HEK293T (cell line): ENCODE results near the gene UBXN6.

Source experiments
- CTCF ChIA-PET: fragments of 350-600 bp; formaldehyde crosslinking; extraction: SDS; loops from one replicate; lab custom pipeline; 2021; ENCODE audit warnings: antibody characterized with exemption, inconsistent platforms; lab: Yijun Ruan, JAX
- POLR2A ChIA-PET: fragments of 350-600 bp; formaldehyde crosslinking; extraction: SDS; loops from one replicate; lab custom pipeline; 2020; ENCODE audit warnings: antibody characterized with exemption, inconsistent platforms; lab: Yijun Ruan, JAX
- DNase-seq: peaks from one replicate; pipeline ENCODE4 v3.0.0; 2012; ENCODE audit warnings: mixed read lengths; ENCODE audit errors: extremely low spot score
- ARNT ChIP-seq: fragments of 450-650 bp; IDR thresholded peaks from 2 replicates; pipeline ENCODE4 v1.6.1; 2017; ENCODE audit warnings: mild to moderate bottlenecking
- BHLHE40 ChIP-seq: fragments of 450-650 bp; IDR thresholded peaks from 2 replicates; pipeline ENCODE4 v1.6.1; 2016; ENCODE audit warnings: mild to moderate bottlenecking, moderate library complexity, borderline replicate concordance
- CTBP1 ChIP-seq: fragments of 450-650 bp; IDR thresholded peaks from 2 replicates; pipeline ENCODE4 v1.6.1; 2016; ENCODE audit warnings: borderline replicate concordance
- ELF4 ChIP-seq: fragments of 450-650 bp; IDR thresholded peaks from 2 replicates; pipeline ENCODE4 v1.6.1; 2017; ENCODE audit warnings: antibody characterized with exemption
- FOXA1 ChIP-seq: fragments of 450-650 bp; IDR thresholded peaks from 2 replicates; pipeline ENCODE4 v1.6.1; 2016; ENCODE audit warnings: mild to moderate bottlenecking
- FOXK2 ChIP-seq: fragments of 450-650 bp; IDR thresholded peaks from 2 replicates; pipeline ENCODE4 v1.6.1; 2016; ENCODE audit warnings: mild to moderate bottlenecking
- FOXM1 ChIP-seq: fragments of 450-650 bp; IDR thresholded peaks from 2 replicates; pipeline ENCODE4 v1.6.1; 2017; ENCODE audit warnings: mild to moderate bottlenecking, borderline replicate concordance
- HDGF ChIP-seq: fragments of 450-650 bp; IDR thresholded peaks from 2 replicates; pipeline ENCODE4 v1.6.1; 2017; ENCODE audit warnings: antibody characterized with exemption, borderline replicate concordance
- L3MBTL2 ChIP-seq: fragments of 450-650 bp; conservative IDR thresholded peaks from 2 replicates; pipeline ENCODE4 v1.6.1; 2016; ENCODE audit warnings: mild to moderate bottlenecking
- LEF1 ChIP-seq: fragments of 450-650 bp; IDR thresholded peaks from 2 replicates; pipeline ENCODE4 v1.6.1; 2017; ENCODE audit warnings: mild to moderate bottlenecking, borderline replicate concordance
- NFRKB ChIP-seq: fragments of 450-650 bp; IDR thresholded peaks from 2 replicates; pipeline ENCODE4 v1.6.1; 2016; ENCODE audit warnings: mild to moderate bottlenecking, moderate library complexity
- PKNOX1 ChIP-seq: fragments of 450-650 bp; IDR thresholded peaks from 2 replicates; pipeline ENCODE4 v1.6.1; 2016
- SP1 ChIP-seq: fragments of 450-650 bp; IDR thresholded peaks from 2 replicates; pipeline ENCODE4 v1.6.1; 2017
- SUZ12 ChIP-seq: fragments of 450-650 bp; IDR thresholded peaks from 2 replicates; pipeline ENCODE4 v1.6.1; 2016; ENCODE audit warnings: mild to moderate bottlenecking
- TARDBP ChIP-seq: fragments of 450-650 bp; IDR thresholded peaks from 2 replicates; pipeline ENCODE4 v1.6.1; 2016
- ZNF384 ChIP-seq: fragments of 450-650 bp; IDR thresholded peaks from 2 replicates; pipeline ENCODE4 v1.6.1; 2016

The UBXN6 gene

GRCh38 chr19:4401769-4402170 is 55.8 kb downstream of the UBXN6 start:
- ChIA-PET POLR2A (interaction anchor here (0.6 to 1.5 kb wide), 18 partner anchors 8 to 315 kb away, joined by 3 to 20 read pairs (median 4); partner anchors contain the start of genes MPND and YJU2), CTCF (interaction anchor here (1.0 to 1.1 kb wide), 2 partner anchors 49 to 155 kb away, joined by 3 read pairs; partner anchors contain the start of gene YJU2)
- no peak for TF ChIP-seq FOXM1
- no peak for TF ChIP-seq SP1
- no peak for TF ChIP-seq HDGF
- no peak for TF ChIP-seq ELF4
- no peak for TF ChIP-seq FOXA1
- no peak for TF ChIP-seq TARDBP
- no peak for TF ChIP-seq ZNF384
- TF ChIP-seq LEF1: no peak
- TF ChIP-seq CTBP1: no peak
- TF ChIP-seq FOXK2: no peak
- TF ChIP-seq NFRKB: no peak
- no peak for TF ChIP-seq L3MBTL2
- no peak for TF ChIP-seq PKNOX1
- TF ChIP-seq ARNT: no peak
- DNase-seq: no peak

- TF ChIP-seq LEF1 (no peak), HDGF (no peak), FOXM1 (peak; percentile 56; the same call in 1 of the 2 replicates), NFRKB (no peak), BHLHE40 (no peak), ARNT (peak; percentile 65), FOXA1 (no peak), TARDBP (no peak), SP1 (no peak)
- ChIA-PET POLR2A (interaction anchor here (0.7 kb wide), 1 partner anchor 23 kb away, joined by 5 read pairs; no protein-coding TSS in a partner anchor), CTCF (interaction anchor here (0.6 to 1.4 kb wide), 9 partner anchors 9 to 133 kb away, joined by 3 to 13 read pairs (median 3); no protein-coding TSS in a partner anchor)
- peak; percentile 89 for DNase-seq
Measured at GRCh38 chr19:4400135-4400936, 57.3 kb downstream of the UBXN6 start, which contains the start of gene SH3GL1. Gene SH3GL1, minus strand, starts transcription at chr19:4400547. Its CDS starts 179 bp downstream, at chr19:4400368.

- no peak for DNase-seq
- ChIA-PET CTCF (interaction anchor here (0.6 to 1.4 kb wide), 9 partner anchors 8 to 133 kb away, joined by 3 to 13 read pairs (median 3); no protein-coding TSS in a partner anchor), POLR2A (no interaction called here)
- TF ChIP-seq NFRKB: no peak
- TF ChIP-seq HDGF: no peak
- no peak for TF ChIP-seq FOXM1
- no peak for TF ChIP-seq FOXK2
Measured at GRCh38 chr19:4399812-4400134, 57.8 kb downstream of the UBXN6 start.

- POLR2A ChIA-PET: no interaction called here
Measured at GRCh38 chr19:4396949-4397783, 60.4 kb downstream of the UBXN6 start.

More at GRCh38 chr19:4396949-4397783, 60.4 kb downstream of the UBXN6 start:
- CTCF ChIA-PET: no interaction called here
- TF ChIP-seq NFRKB (no peak), FOXK2 (no peak), BHLHE40 (no peak), L3MBTL2 (no peak), LEF1 (no peak), SUZ12 (no peak), FOXM1 (no peak), ELF4 (no peak), HDGF (no peak), ARNT (no peak), PKNOX1 (no peak), CTBP1 (no peak), TARDBP (no peak), SP1 (no peak), FOXA1 (no peak), ZNF384 (no peak)
- DNase-seq: no peak
